Left lung (tissue), 10 donors: ENCODE measurements around the gene NEB. TPM values are rescaled to one million over a fixed set of nuclear protein-coding genes. Genes with fewer than 3 reads are reported as not detected.

ENCODE experiments used
- ATAC-seq: fragments of 200-7000 bp; cut with Tn5 transposase; one replicate; pipeline ENCODE4 v1.9.1; 2020; ENCODE audit warnings: moderate library complexity
- DNase-seq, 4 donors: peaks; one replicate each; pipeline ENCODE4 v3.0.0-alpha.2; 2013 to 2020
- H3K27ac ChIP-seq, 2 donors: fragments of 200-600 bp; sonication (generic) in 1 of 2; one replicate each; pipeline versions ENCODE4 v1.5.0 to v1.8.0; 2020 to 2021
- H3K27me3 ChIP-seq, 2 donors: fragments of 200-600 bp; sonication (generic) in 1 of 2; one replicate each; pipeline versions ENCODE4 v1.5.0 to v1.8.0; 2020 to 2021
- H3K36me3 ChIP-seq, 2 donors: fragments of 200-600 bp; sonication (generic) in 1 of 2; one replicate each; pipeline versions ENCODE4 v1.5.0 to v1.8.0; 2020 to 2021
- H3K4me1 ChIP-seq, 2 donors: fragments of 200-600 bp; one replicate each; pipeline ENCODE4 v1.8.0; 2021
- H3K4me3 ChIP-seq, 2 donors: fragments of 200-600 bp; sonication (generic) in 1 of 2; one replicate each; pipeline versions ENCODE4 v1.5.0 to v1.8.0; 2020 to 2021; ENCODE audit warnings: mild to moderate bottlenecking in 1 of 2
- H3K9me3 ChIP-seq, 2 donors: fragments of 200-600 bp; sonication (generic) in 1 of 2; one replicate each; pipeline versions ENCODE4 v1.5.0 to v1.8.0; 2020 to 2021
- CTCF ChIP-seq, 2 donors: fragments of 200-600 bp; sonication (generic) in 1 of 2; IDR thresholded peaks; one replicate each; pipeline versions ENCODE4 v1.5.0 to v1.8.0; 2021; ENCODE audit warnings: antibody characterized with exemption in 2 of 2
- intact Hi-C, 2 donors: fragments of 100-400 bp; cut with DNase I; formaldehyde crosslinking; loops; one replicate each; pipeline versions ENCODE4 v1.11.2 to v1.14.2; 2022
- polyA plus RNA-seq, 6 donors: library from polyadenylated mRNA; unstranded; fragments of 120-200 nt; gene quantifications; one replicate each; pipeline ENCODE4 v1.2.1, GENCODE V29; 2013; ENCODE audit not compliant: insufficient read length in 6 of 6
- total RNA-seq, 2 donors: library from RNA; stranded (reverse); fragmentation: NEBNext Ultra II Directional; extraction: Animal tissue kit (Norgen Biotek cat#: 25700); gene quantifications; one replicate each; pipeline ENCODE4 v1.2.1, GENCODE V29; 2021
- donor health status: DM: no; HTN: yes; CAD: no.
- donor health status: DM: no; HTN: no; CAD: no.

Gene NEB
- total and polyA plus RNA-seq, 8 donors, result 1.3 to 9.7 (median 6.6) TPM

GRCh38 chr2:151437630-151438029 is 296.6 kb downstream of the NEB start:
- H3K4me3 ChIP-seq, result no peak overlapping the region
- TF ChIP-seq CTCF (IDR thresholded peaks at IDR 0.05), result peak; percentile 51 to 64
- DNase-seq, result peak in 1 of 4 donors; percentile 24
- H3K27me3 ChIP-seq, result no peaks in the 10 kb centered on the region
- no peaks in the 10 kb centered on the region for H3K9me3 ChIP-seq
- peak; percentile 69 for ATAC-seq
- intact Hi-C loops, result no loop called here
- H3K36me3 ChIP-seq, result peaks cover 2 to 99% of the 10 kb centered on the region in 2 donors
- no peak overlapping the region for H3K27ac ChIP-seq
- no peaks in the 10 kb centered on the region for H3K4me1 ChIP-seq

Other genes starting within 250 kb of the NEB start
- gene ARL5A, start 93.9 kb upstream of the NEB start, total RNA-seq, result 10 to 100 TPM; 56.9 to 58.0 TPM
- gene ARL5A, start 93.9 kb upstream of the NEB start, polyA plus RNA-seq, result 10 to 100 TPM; 41.2 to 52.7 (median 48.0) TPM